Neural crest cell (in vitro differentiated cells): ENCODE data around the gene SELENOW. TPM values are rescaled to one million over a fixed set of nuclear protein-coding genes. Genes with fewer than 3 reads are reported as not detected.
"Not testable (repeated sequence)": the region's sequence is repeated elsewhere in the genome, so short reads cannot be mapped to it uniquely, and the experiment has no call there.

ENCODE experiments used
- DNase-seq: peaks from one replicate; pipeline ENCODE4 v3.0.0; 2021; ENCODE audit warnings: low read depth, mixed read lengths, low spot score
- H3K27ac Mint-ChIP-seq: one replicate; pipeline ENCODE4 v1.8.0; 2021; ENCODE audit warnings: mild to moderate bottlenecking, mixed read lengths; ENCODE audit not compliant: unreplicated experiment
- H3K27me3 Mint-ChIP-seq: 2 replicates; pipeline ENCODE4 v1.8.0; 2021; ENCODE audit warnings: low read depth, mild to moderate bottlenecking, mixed read lengths
- H3K36me3 Mint-ChIP-seq: 2 replicates; pipeline ENCODE4 v1.8.0; 2021; ENCODE audit warnings: low read depth, mild to moderate bottlenecking, mixed read lengths
- H3K4me1 Mint-ChIP-seq: 2 replicates; pipeline ENCODE4 v1.8.0; 2021; ENCODE audit warnings: mixed read lengths
- H3K4me3 Mint-ChIP-seq: one replicate; pipeline ENCODE4 v1.8.0; 2021; ENCODE audit warnings: mild to moderate bottlenecking, mixed read lengths
- H3K9me3 Mint-ChIP-seq: 2 replicates; pipeline ENCODE4 v1.8.0; 2021; ENCODE audit warnings: mixed read lengths
- CTCF ChIP-seq: fragments of 200-600 bp; sonication (generic); conservative IDR thresholded peaks from 2 replicates; pipeline ENCODE4 v1.5.0; 2021; ENCODE audit warnings: antibody characterized with exemption, mild to moderate bottlenecking
- total RNA-seq: library from RNA; stranded (reverse); gene quantifications from 2 replicates; pipeline ENCODE4 v1.2.1, GENCODE V29; 2021

The SELENOW gene
- total RNA-seq, 1 donor from 2014 or later: 175 TPM

- Mint-ChIP-seq H3K4me1 (peaks cover 19% of the 10 kb centered on the region), H3K9me3 (peaks cover 5% of the 10 kb centered on the region), H3K27ac (no peak overlapping the region), H3K4me3 (no peak overlapping the region), H3K27me3 (no peaks in the 10 kb centered on the region), H3K36me3 (no peaks in the 10 kb centered on the region)
- no peak for DNase-seq
- TF ChIP-seq CTCF: no peak
Measured at GRCh38 chr19:47766359-47766620, 12.2 kb upstream of the SELENOW start.

GRCh38 chr19:47766670-47767069 is 11.8 kb upstream of the SELENOW start:
- no peak overlapping the region for H3K4me3 Mint-ChIP-seq
- H3K27me3 Mint-ChIP-seq: no peaks in the 10 kb centered on the region
- peaks cover 5% of the 10 kb centered on the region for H3K9me3 Mint-ChIP-seq
- no peak for TF ChIP-seq CTCF
- no peak overlapping the region for H3K27ac Mint-ChIP-seq
- no peak for DNase-seq
- peaks cover 22% of the 10 kb centered on the region for H3K4me1 Mint-ChIP-seq
- no peaks in the 10 kb centered on the region for H3K36me3 Mint-ChIP-seq

GRCh38 chr19:47767349-47767748 is 11.2 kb upstream of the SELENOW start:
- H3K27ac Mint-ChIP-seq: no peak overlapping the region
- H3K4me3 Mint-ChIP-seq: no peak overlapping the region

GRCh38 chr19:47768604-47769003 is 9.9 kb upstream of the SELENOW start:
- no peaks in the 10 kb centered on the region for H3K36me3 Mint-ChIP-seq
- no peak for TF ChIP-seq CTCF
- DNase-seq: no peak
- peaks cover 30% of the 10 kb centered on the region for H3K4me1 Mint-ChIP-seq
- no peak overlapping the region for H3K27ac Mint-ChIP-seq
- H3K4me3 Mint-ChIP-seq: no peak overlapping the region
- peaks cover 5% of the 10 kb centered on the region for H3K9me3 Mint-ChIP-seq
- H3K27me3 Mint-ChIP-seq: no peaks in the 10 kb centered on the region

More at GRCh38 chr19:47767349-47767748, 11.2 kb upstream of the SELENOW start:
- TF ChIP-seq CTCF: no peak
- Mint-ChIP-seq H3K4me1 (peaks cover 22% of the 10 kb centered on the region), H3K9me3 (peaks cover 5% of the 10 kb centered on the region), H3K36me3 (no peaks in the 10 kb centered on the region), H3K27me3 (no peaks in the 10 kb centered on the region)
- no peak for DNase-seq

- Mint-ChIP-seq H3K27me3 (no peaks in the 10 kb centered on the region), H3K36me3 (no peaks in the 10 kb centered on the region), H3K27ac (no peak overlapping the region), H3K4me1 (peaks cover 39% of the 10 kb centered on the region), H3K4me3 (no peak overlapping the region), H3K9me3 (peaks cover 5% of the 10 kb centered on the region)
- no peak for TF ChIP-seq CTCF
- DNase-seq: no peak
Measured at GRCh38 chr19:47769534-47769933, 9.0 kb upstream of the SELENOW start.

GRCh38 chr19:47771291-47771690 is 7.2 kb upstream of the SELENOW start:
- not testable (repeated sequence) for H3K36me3 Mint-ChIP-seq, H3K4me3 Mint-ChIP-seq, H3K9me3 Mint-ChIP-seq, H3K27me3 Mint-ChIP-seq, DNase-seq
- Mint-ChIP-seq H3K4me1 (peaks cover 36% of the 10 kb centered on the region), H3K27ac (peak overlapping the region; percentile 59)
